ENCODE results near the gene DIPK1A. TPM values are rescaled to one million over a fixed set of nuclear protein-coding genes. Genes with fewer than 3 reads are reported as not detected.

Gene DIPK1A
- total and polyA plus RNA-seq, 11 donors, result 2.8 to 11.6 (median 6.2) TPM

- no peaks in the 10 kb centered on the region for H3K9me3 ChIP-seq
- H3K36me3 ChIP-seq, result no peaks in the 10 kb centered on the region
- WGBS, 4 donors, result 98 to 100% (median 99%) methylated on average over 1 of the region's 1 CpG
- H3K27ac ChIP-seq, result no peak overlapping the region
- intact Hi-C loops (cut with DNase I), result no loop called here
- no peak overlapping the region for H3K4me3 ChIP-seq
- H3K27me3 ChIP-seq, result no peaks in the 10 kb centered on the region
- ATAC-seq (no peak), DNase-seq (no peak)
- peaks cover 5 to 54% (median 25%) of the 10 kb centered on the region in 12 donors for H3K4me1 ChIP-seq
- TF ChIP-seq CTCF (IDR thresholded peaks at IDR 0.05) (no peak), POLR2A (IDR thresholded peaks at IDR 0.05) (no peak)
Observed at GRCh38 chr1:92936865-92937264, 24.4 kb downstream of the DIPK1A start.

GRCh38 chr1:92934395-92935378 lies 26.6 kb downstream of the DIPK1A start:
- Histone ChIP-seq H3K4me3 (peak overlapping the region in 3 of 12 donors; percentile 2 to 4 (median 2)), H3K9me3 (no peaks in the 10 kb centered on the region), H3K4me1 (peaks cover 5 to 37% (median 21%) of the 10 kb centered on the region in 12 donors), H3K27me3 (no peaks in the 10 kb centered on the region), H3K36me3 (no peaks in the 10 kb centered on the region), H3K27ac (peak overlapping the region in 10 of 12 donors; percentile 16 to 71 (median 48))
- ATAC-seq, result peak; percentile 63 to 84 (median 72)
- no peak for TF ChIP-seq POLR2A (IDR thresholded peaks at IDR 0.05)
- TF ChIP-seq CTCF (IDR thresholded peaks at IDR 0.05), result peak in 2 of 12 donors; percentile 5 to 29
- peak; percentile 38 to 70 (median 65) for DNase-seq
- intact Hi-C loops (cut with DNase I), result no loop called here
- 37 to 48% (median 44%) methylated on average over 5 of the region's 5 CpGs for WGBS, 4 donors

DNA sequence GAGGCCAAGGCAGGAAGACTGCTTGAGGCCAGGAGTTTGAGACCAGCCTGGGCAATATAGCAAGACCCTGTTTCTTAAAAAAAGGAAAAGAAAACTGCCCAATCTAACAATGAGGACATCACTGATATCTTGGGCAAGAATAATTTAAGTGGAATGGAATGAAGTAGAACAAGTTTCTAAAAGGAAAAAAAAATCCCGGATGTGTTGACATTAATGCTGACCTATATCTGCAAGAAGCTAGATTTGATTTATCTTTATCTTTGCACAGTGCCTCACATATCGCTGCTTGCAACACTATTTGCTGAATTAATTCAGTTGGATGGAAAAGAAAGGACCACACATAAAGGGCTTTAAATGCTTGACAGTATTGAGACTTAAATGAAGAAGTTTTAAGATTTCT lies 27.8 kb downstream of the DIPK1A start:
- DNase-seq (no peak), ATAC-seq (no peak)
- H3K4me3 ChIP-seq, result no peak overlapping the region
- H3K9me3 ChIP-seq, result no peaks in the 10 kb centered on the region
- peak overlapping the region in 2 of 12 donors; percentile 49 to 71 for H3K27ac ChIP-seq
- no peaks in the 10 kb centered on the region for H3K27me3 ChIP-seq
- H3K4me1 ChIP-seq, result peaks cover 5 to 38% (median 21%) of the 10 kb centered on the region in 12 donors
- no peaks in the 10 kb centered on the region for H3K36me3 ChIP-seq
- WGBS, 4 donors, result 59 to 69% (median 68%) methylated on average over 2 of the region's 2 CpGs
- TF ChIP-seq CTCF (IDR thresholded peaks at IDR 0.05) (no peak), POLR2A (IDR thresholded peaks at IDR 0.05) (no peak)
- intact Hi-C loops (cut with DNase I), result no loop called here

DNA sequence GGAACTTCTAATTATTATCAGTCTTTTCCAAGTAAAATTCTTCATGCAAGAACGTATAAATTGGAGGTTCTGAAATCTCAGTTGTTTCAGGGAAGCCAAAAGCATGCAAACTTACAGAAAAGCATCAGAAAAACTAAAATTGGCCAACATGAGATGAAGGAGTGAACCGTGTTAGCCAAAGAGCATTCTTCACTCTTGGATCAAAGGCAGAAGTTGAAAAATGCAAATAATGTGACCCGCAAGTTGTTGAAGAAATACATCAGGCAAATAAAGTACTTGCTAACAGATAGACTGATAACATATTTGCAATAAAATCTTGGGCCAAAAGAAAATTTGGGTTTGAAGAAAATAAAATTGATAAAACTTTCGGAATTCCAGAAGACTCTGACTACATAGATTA lies 29.6 kb downstream of the DIPK1A start:
- no peak overlapping the region for H3K4me3 ChIP-seq
- ATAC-seq (no peak), DNase-seq (no peak)
- H3K9me3 ChIP-seq, result no peaks in the 10 kb centered on the region
- H3K27me3 ChIP-seq, result no peaks in the 10 kb centered on the region
- H3K4me1 ChIP-seq, result peaks cover 5 to 37% (median 21%) of the 10 kb centered on the region in 12 donors
- TF ChIP-seq CTCF (IDR thresholded peaks at IDR 0.05) (no peak), POLR2A (IDR thresholded peaks at IDR 0.05) (no peak)
- WGBS, 4 donors, result 80 to 92% (median 91%) methylated on average over 4 of the region's 4 CpGs
- no peaks in the 10 kb centered on the region for H3K36me3 ChIP-seq
- intact Hi-C loops (cut with DNase I), result no loop called here
- H3K27ac ChIP-seq, result no peak overlapping the region
